Body of pancreas (tissue), 4 donors: ENCODE measurements around the gene CD1B. TPM values are rescaled to one million over a fixed set of nuclear protein-coding genes. Genes with fewer than 3 reads are reported as not detected.

ENCODE experiments used
- ATAC-seq: fragments of 150-250 bp; one replicate; pipeline ENCODE4 v1.9.1; 2016
- DNase-seq, 4 donors: peaks; one replicate each; pipeline ENCODE4 v3.0.0-alpha.2; 2019
- H3K27ac ChIP-seq, 4 donors: fragments of 200-600 bp; sonication (generic); 1 replicate in 3 of 4; 2 replicates in 1 of 4; pipeline versions ENCODE4 v1.5.1 to v1.6.1; 2016 to 2019; ENCODE audit warnings: mild to moderate bottlenecking in 1 of 4, mixed read lengths in 1 of 4, moderate library complexity in 1 of 4
- H3K27me3 ChIP-seq, 2 donors: fragments of 200-600 bp; sonication (generic); one replicate each; pipeline ENCODE4 v1.6.0; 2016; ENCODE audit warnings: mild to moderate bottlenecking in 1 of 2
- H3K36me3 ChIP-seq, 2 donors: fragments of 200-600 bp; sonication (generic); replicated peaks in 1 of 2; 2 replicates each; pipeline ENCODE4 v1.5.1; 2016; ENCODE audit warnings: low read depth in 2 of 2; ENCODE audit not compliant: insufficient read depth in 1 of 2
- H3K4me1 ChIP-seq: fragments of 200-600 bp; sonication (generic); one replicate; pipeline ENCODE4 v1.6.0; 2016
- H3K4me3 ChIP-seq, 2 donors: fragments of 200-600 bp; sonication (generic); 1 replicate in 1 of 2; 2 replicates in 1 of 2; pipeline ENCODE4 v1.5.1; 2016 to 2019
- H3K9me3 ChIP-seq, 3 donors: fragments of 200-600 bp; sonication (generic); 1 replicate in 2 of 3; 2 replicates in 1 of 3; pipeline ENCODE4 v1.5.1; 2016
- CTCF ChIP-seq, 7 experiments: fragments of 450-650 bp in 4 of 7; fragments of 200-600 bp in 3 of 7; sonication (generic) in 3 of 7; IDR thresholded peaks; one replicate each; pipeline ENCODE4 v1.5.1; 2016 to 2019; ENCODE audit warnings: antibody characterized with exemption in 7 of 7
- POLR2A ChIP-seq, 3 donors: fragments of 450-650 bp; IDR thresholded peaks; one replicate each; pipeline ENCODE4 v1.6.1; 2016; ENCODE audit warnings: antibody characterized with exemption in 3 of 3, mild to moderate bottlenecking in 2 of 3
- WGBS, 2 donors: methylation state at CpG; one replicate each; pipeline ENCODE4 v1.1.5; 2017; 5-methylcytosine and 5-hydroxymethylcytosine counted together
- intact Hi-C: fragments of 100-400 bp; cut with DNase I; formaldehyde crosslinking; loops from one replicate; pipeline ENCODE4 v1.15.1; 2023
- total RNA-seq, 2 donors: library from RNA; depleted of rRNA; stranded (reverse); fragments of >200 nt; gene quantifications; one replicate each; pipeline ENCODE4 v1.1.0, GENCODE V29; 2016

Gene CD1B
- total RNA-seq, 2 donors from 2014 or later = 1.0 TPM; not detected in 1

- no peak overlapping the region for H3K4me3 ChIP-seq
- TF ChIP-seq CTCF (IDR thresholded peaks at IDR 0.05) = no peak
- no peak for TF ChIP-seq POLR2A (IDR thresholded peaks at IDR 0.05)
- ATAC-seq (no peak), DNase-seq (no peak)
- no peak overlapping the region for H3K27ac ChIP-seq
- H3K4me1 ChIP-seq = no peaks in the 10 kb centered on the region
- 35 to 36% methylated on average over 2 of the region's 2 CpGs for WGBS, 2 donors
- H3K27me3 ChIP-seq = no peaks in the 10 kb centered on the region
- intact Hi-C loops = no loop called here
- H3K9me3 ChIP-seq = no peaks in the 10 kb centered on the region
- no peaks in the 10 kb centered on the region for H3K36me3 ChIP-seq
These were observed 3.3 kb upstream of the CD1B start for GRCh38 chr1:158334526-158335212.

DNA sequence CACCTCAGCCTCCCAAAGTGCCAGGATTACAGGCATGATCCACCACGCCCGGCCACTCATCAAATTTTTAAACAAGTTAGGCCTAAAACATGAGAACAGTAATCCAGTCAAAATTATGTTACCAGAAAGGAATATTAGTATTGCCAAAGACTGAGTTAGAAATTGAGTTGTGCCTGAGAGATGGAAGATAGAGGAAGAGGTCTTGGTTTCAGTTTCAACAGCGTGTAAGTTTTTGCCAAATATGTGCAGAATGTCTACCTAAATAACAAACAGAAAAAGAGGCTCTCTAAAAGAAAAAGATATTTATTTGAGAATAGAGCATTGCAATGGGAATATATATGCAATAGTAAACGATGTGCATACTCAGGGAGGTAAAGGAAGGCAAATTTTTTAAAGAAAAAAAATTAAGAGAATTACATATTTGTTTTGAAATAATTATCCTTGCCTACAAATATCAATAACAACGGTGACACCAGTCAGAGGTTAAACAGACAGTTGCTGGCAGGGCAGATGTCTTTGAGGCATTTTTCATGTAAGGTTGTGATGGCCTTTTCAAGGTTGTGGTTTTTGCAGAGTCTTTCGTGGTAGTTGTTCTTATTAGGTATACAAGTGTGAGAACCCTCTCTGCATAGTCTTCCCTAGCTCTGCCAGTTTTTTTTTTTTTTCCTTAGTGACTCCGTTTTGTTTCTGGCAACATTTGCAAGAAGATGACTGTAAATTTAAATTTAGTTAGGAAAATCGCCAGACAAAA lies 2.2 kb upstream of the CD1B start:
- DNase-seq (no peak), ATAC-seq (no peak)
- no peaks in the 10 kb centered on the region for H3K36me3 ChIP-seq
- 40 to 45% methylated on average over 8 of the region's 8 CpGs for WGBS, 2 donors
- no peak overlapping the region for H3K27ac ChIP-seq
- H3K27me3 ChIP-seq = no peaks in the 10 kb centered on the region
- H3K4me3 ChIP-seq = no peak overlapping the region
- H3K4me1 ChIP-seq = no peaks in the 10 kb centered on the region
- H3K9me3 ChIP-seq = no peaks in the 10 kb centered on the region
- TF ChIP-seq POLR2A (IDR thresholded peaks at IDR 0.05) (no peak), CTCF (IDR thresholded peaks at IDR 0.05) (no peak)
- intact Hi-C loops = no loop called here

GRCh38 chr1:158331106-158331425 lies 265 bp downstream of the CD1B start:
- Histone ChIP-seq H3K36me3 (no peaks in the 10 kb centered on the region), H3K27me3 (no peaks in the 10 kb centered on the region), H3K9me3 (no peaks in the 10 kb centered on the region), H3K4me1 (no peaks in the 10 kb centered on the region), H3K27ac (no peak overlapping the region), H3K4me3 (no peak overlapping the region)
- TF ChIP-seq CTCF (IDR thresholded peaks at IDR 0.05) (no peak), POLR2A (IDR thresholded peaks at IDR 0.05) (no peak)
- ATAC-seq (no peak), DNase-seq (no peak)
- WGBS, 2 donors = 55 to 64% methylated on average over 1 of the region's 1 CpG
- intact Hi-C loops = no loop called here

DNA sequence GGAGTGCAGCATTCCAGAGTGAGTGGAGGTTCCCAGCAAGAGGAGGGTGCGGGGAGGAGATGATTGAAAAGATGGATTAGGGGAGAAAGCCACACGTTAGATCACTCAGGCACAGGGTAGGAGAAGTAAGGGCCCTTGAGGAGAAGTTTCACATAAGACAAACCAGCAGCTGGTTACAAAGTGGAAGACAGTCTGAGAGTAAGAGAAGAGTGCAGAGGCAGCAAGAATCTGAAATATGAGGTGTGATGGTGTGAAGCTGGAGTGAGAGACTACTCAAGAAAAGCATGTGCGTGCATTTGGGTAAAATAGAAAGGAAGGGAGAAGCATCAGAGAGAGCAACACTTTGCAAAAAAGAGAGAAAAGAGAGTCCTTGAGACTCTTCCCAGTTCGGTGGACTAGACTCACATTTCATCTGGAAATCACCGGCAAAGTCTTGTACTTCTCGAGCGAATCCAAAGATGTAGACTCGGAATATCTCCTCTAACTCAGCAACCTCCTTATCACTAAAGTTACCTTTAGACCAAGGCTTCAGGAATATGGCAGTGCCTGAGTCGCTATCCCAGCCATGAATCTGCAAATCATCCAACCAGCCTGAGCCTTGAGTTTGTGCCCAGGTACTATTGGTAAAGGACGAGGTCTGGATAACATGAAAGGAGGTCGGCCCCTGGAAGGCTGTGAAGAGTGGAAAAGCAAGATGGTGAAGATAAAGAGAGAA lies 783 bp downstream of the CD1B start:
- 58% methylated on average over 11 of the region's 11 CpGs for WGBS, 2 donors
- Histone ChIP-seq H3K27ac (no peak overlapping the region), H3K9me3 (no peaks in the 10 kb centered on the region), H3K36me3 (no peaks in the 10 kb centered on the region), H3K27me3 (no peaks in the 10 kb centered on the region), H3K4me1 (no peaks in the 10 kb centered on the region), H3K4me3 (no peak overlapping the region)
- DNase-seq (no peak), ATAC-seq (no peak)
- no peak for TF ChIP-seq CTCF (IDR thresholded peaks at IDR 0.05)
- TF ChIP-seq POLR2A (IDR thresholded peaks at IDR 0.05) = no peak
- intact Hi-C loops = no loop called here
